ENCODE results near the gene PDK3. TPM values are rescaled to one million over a fixed set of nuclear protein-coding genes. Genes with fewer than 3 reads are reported as not detected.

Gene PDK3
- total RNA-seq, 6 experiments from 2014 or later = 0.09 to 1.2 (median 0.12) TPM; not detected in 1

- no peak for TF ChIP-seq CTCF (IDR thresholded peaks at IDR 0.05)
- no peak for DNase-seq
- peaks cover 9% of the 10 kb centered on the region; the same call in 1 of the 2 replicates for H3K27me3 Mint-ChIP-seq (ENCODE audit: insufficient read depth)
- no peaks in the 10 kb centered on the region for H3K9me3 Mint-ChIP-seq
- no peaks in the 10 kb centered on the region for H3K36me3 Mint-ChIP-seq (ENCODE audit: low read depth)
- H3K27ac Mint-ChIP-seq = no peak overlapping the region
- H3K4me1 Mint-ChIP-seq (ENCODE audit: low read depth) = no peaks in the 10 kb centered on the region
- no peak overlapping the region for H3K4me3 Mint-ChIP-seq
Observed at GRCh38 chrX:24542756-24543155, 77.7 kb downstream of the PDK3 start.

- Mint-ChIP-seq H3K27me3 (ENCODE audit: insufficient read depth) (peaks cover 9% of the 10 kb centered on the region), H3K27ac (no peak overlapping the region), H3K4me3 (no peak overlapping the region), H3K9me3 (no peaks in the 10 kb centered on the region), H3K36me3 (ENCODE audit: low read depth) (no peaks in the 10 kb centered on the region), H3K4me1 (ENCODE audit: low read depth) (peaks cover 6% of the 10 kb centered on the region)
- DNase-seq = no peak
- TF ChIP-seq CTCF (IDR thresholded peaks at IDR 0.05) = no peak
Observed at GRCh38 chrX:24547961-24548360, 82.9 kb downstream of the PDK3 start.

- Mint-ChIP-seq H3K27ac (no peak overlapping the region), H3K4me3 (no peak overlapping the region), H3K27me3 (ENCODE audit: insufficient read depth) (peaks cover 3% of the 10 kb centered on the region; the same call in 1 of the 2 replicates), H3K9me3 (no peaks in the 10 kb centered on the region), H3K4me1 (ENCODE audit: low read depth) (peaks cover 6% of the 10 kb centered on the region), H3K36me3 (ENCODE audit: low read depth) (no peaks in the 10 kb centered on the region)
- TF ChIP-seq CTCF (IDR thresholded peaks at IDR 0.05) = no peak
- DNase-seq = no peak
Observed at GRCh38 chrX:24550166-24550565, 85.1 kb downstream of the PDK3 start.

- no peak overlapping the region for H3K27ac Mint-ChIP-seq
- H3K36me3 Mint-ChIP-seq (ENCODE audit: low read depth) = no peaks in the 10 kb centered on the region
- no peak overlapping the region for H3K4me3 Mint-ChIP-seq
- peaks cover 6% of the 10 kb centered on the region for H3K4me1 Mint-ChIP-seq (ENCODE audit: low read depth)
- no peaks in the 10 kb centered on the region; the same call in 1 of the 2 replicates for H3K27me3 Mint-ChIP-seq (ENCODE audit: insufficient read depth)
- no peaks in the 10 kb centered on the region for H3K9me3 Mint-ChIP-seq
- TF ChIP-seq CTCF (IDR thresholded peaks at IDR 0.05) = no peak
- no peak for DNase-seq
Observed at GRCh38 chrX:24553011-24553410, 87.9 kb downstream of the PDK3 start.

- DNase-seq = peak; percentile 0
- no peaks in the 10 kb centered on the region for H3K9me3 Mint-ChIP-seq
- TF ChIP-seq CTCF (IDR thresholded peaks at IDR 0.05) = peak; percentile 42
- no peaks in the 10 kb centered on the region for H3K36me3 Mint-ChIP-seq (ENCODE audit: low read depth)
- H3K27ac Mint-ChIP-seq = no peak overlapping the region
- peaks cover 8% of the 10 kb centered on the region for H3K27me3 Mint-ChIP-seq (ENCODE audit: insufficient read depth)
- H3K4me3 Mint-ChIP-seq = no peak overlapping the region
- H3K4me1 Mint-ChIP-seq (ENCODE audit: low read depth) = no peaks in the 10 kb centered on the region
Observed at GRCh38 chrX:24561121-24561520, 96.0 kb downstream of the PDK3 start.
